K562 (cell line): ENCODE measurements around the gene DIPK1B. TPM values are rescaled to one million over a fixed set of nuclear protein-coding genes. Genes with fewer than 3 reads are reported as not detected.

Experiments
- BRCA1 ChIP-seq, 2 experiments: fragments of 450-650 bp in 1 of 2; sonication (generic) in 1 of 2; formaldehyde crosslinking in 1 of 2; IDR thresholded peaks; 2 replicates each; pipeline versions ENCODE4 v1.5.0 to v1.6.1; 2017 to 2020; ENCODE audit warnings: mild to moderate bottlenecking in 1 of 2, missing genetic modification reagents in 1 of 2
- ETV1 ChIP-seq: fragments of 450-650 bp; conservative IDR thresholded peaks from 2 replicates; pipeline ENCODE4 v1.6.1; 2016; ENCODE audit warnings: missing genetic modification characterization, control low read depth, low read depth, missing compliant biosample characterization
- HES1 ChIP-seq: fragments of 450-650 bp; IDR thresholded peaks from 2 replicates; pipeline ENCODE4 v1.6.1; 2016; ENCODE audit warnings: low read depth, mild to moderate bottlenecking, moderate library complexity
- ILK ChIP-seq: fragments of 450-650 bp; IDR thresholded peaks from 2 replicates; pipeline ENCODE4 v1.6.1; 2016; ENCODE audit warnings: missing genetic modification characterization, low read depth, mild to moderate bottlenecking, missing compliant biosample characterization, moderate library complexity, borderline replicate concordance
- LARP7 ChIP-seq: fragments of 450-650 bp; IDR thresholded peaks from 2 replicates; pipeline ENCODE4 v1.6.1; 2016
- RBBP5 ChIP-seq: fragments of 200-600 bp; sonication (generic); IDR thresholded peaks from 2 replicates; pipeline ENCODE4 v1.6.1; 2012; ENCODE audit warnings: borderline replicate concordance, mild to moderate bottlenecking, low read length, control low read depth, inconsistent platforms; ENCODE audit not compliant: insufficient read depth, poor library complexity, severe bottlenecking
- TAF1 ChIP-seq: IDR thresholded peaks from 2 replicates; pipeline ENCODE4 v1.6.1; 2011; ENCODE audit warnings: mild to moderate bottlenecking, low read length, moderate library complexity; ENCODE audit not compliant: insufficient read depth, control insufficient read depth, severe bottlenecking; ENCODE audit errors: extremely low read depth
- U2AF2 ChIP-seq: fragments of 200-400 bp; formaldehyde crosslinking; optimal IDR thresholded peaks from 2 replicates; pipeline ENCODE3; 2017; ENCODE audit warnings: low read depth, mild to moderate bottlenecking, low read length
- ZBED1 ChIP-seq: IDR thresholded peaks from 2 replicates; pipeline ENCODE4 v1.6.1; 2014
- ZBTB1 ChIP-seq: sonication (generic); formaldehyde crosslinking; IDR thresholded peaks from 2 replicates; pipeline ENCODE4 v1.8.1; 2023; ENCODE audit warnings: missing genetic modification reagents, low read depth, mild to moderate bottlenecking, borderline replicate concordance
- ZNF124 ChIP-seq: sonication (generic); formaldehyde crosslinking; IDR thresholded peaks from 2 replicates; pipeline ENCODE4 v1.8.1; 2022; ENCODE audit warnings: missing genetic modification reagents
- ZNF165 ChIP-seq: fragments of 250-450 bp; sonication (Bioruptor Pico); IDR thresholded peaks from 2 replicates; pipeline ENCODE4 v1.4.0; 2020; ENCODE audit warnings: borderline replicate concordance
- polyA plus RNA-seq, 8 experiments: library from polyadenylated mRNA; depleted of rRNA in 4 of 8; stranded (reverse) in 5 of 8; unstranded in 3 of 8; fragments of >200 nt; fragmentation: Nextera tagmentation in 2 of 8; fragmentation: Illumina TruSeq in 1 of 8; extraction: Ambion mirVana in 2 of 8; extraction: Trizol in 1 of 8; gene quantifications; 2 replicates each; pipeline versions ENCODE4 v1.2.1 to v1.2.3, GENCODE V29; 2011 to 2014; ENCODE audit warnings: inconsistent platforms in 1 of 8, missing spikeins in 1 of 8
- total RNA-seq, 7 experiments: library from RNA; depleted of rRNA in 6 of 7; stranded (reverse); fragments of >200 nt in 6 of 7; fragmentation: Illumina TruSeq in 2 of 7; extraction: Trizol in 2 of 7; gene quantifications; 2 replicates each; pipeline versions ENCODE4 v1.2.1 to v1.2.3, GENCODE V29; 2011 to 2021; ENCODE audit warnings: low replicate concordance in 1 of 7
- TF ChIP-seq, protein P1 (sequence below): fragments of 150-350 bp; IDR thresholded peaks from 2 replicates; pipeline ENCODE4 v1.6.1; 2014; ENCODE audit warnings: low read depth, mild to moderate bottlenecking, low read length, borderline replicate concordance
- TF ChIP-seq, protein P2 (sequence below), 3 experiments: IDR thresholded peaks in 2 of 3; conservative IDR thresholded peaks in 1 of 3; 2 replicates each; pipeline ENCODE4 v1.5.1; 2011 to 2012; ENCODE audit warnings: low read length in 3 of 3, mild to moderate bottlenecking in 3 of 3, control low read depth in 2 of 3, improper control_type of control experiment in 1 of 3, inconsistent platforms in 1 of 3, low read depth in 1 of 3, mixed read lengths in 1 of 3, moderate library complexity in 1 of 3; ENCODE audit not compliant: insufficient read depth in 2 of 3
- TF ChIP-seq, protein P3 (sequence below): sonication (generic); formaldehyde crosslinking; IDR thresholded peaks from 2 replicates; pipeline ENCODE4 v1.8.0; 2022; ENCODE audit warnings: mild to moderate bottlenecking, missing genetic modification reagents

The DIPK1B gene
- total and polyA plus RNA-seq, 9 of the 15 experiments (the other 6 are each of a cell fraction or from before 2014, with no cell fraction given) = 0.08 to 22.3 (median 5.9) TPM

- TF ChIP-seq, protein P1, sequence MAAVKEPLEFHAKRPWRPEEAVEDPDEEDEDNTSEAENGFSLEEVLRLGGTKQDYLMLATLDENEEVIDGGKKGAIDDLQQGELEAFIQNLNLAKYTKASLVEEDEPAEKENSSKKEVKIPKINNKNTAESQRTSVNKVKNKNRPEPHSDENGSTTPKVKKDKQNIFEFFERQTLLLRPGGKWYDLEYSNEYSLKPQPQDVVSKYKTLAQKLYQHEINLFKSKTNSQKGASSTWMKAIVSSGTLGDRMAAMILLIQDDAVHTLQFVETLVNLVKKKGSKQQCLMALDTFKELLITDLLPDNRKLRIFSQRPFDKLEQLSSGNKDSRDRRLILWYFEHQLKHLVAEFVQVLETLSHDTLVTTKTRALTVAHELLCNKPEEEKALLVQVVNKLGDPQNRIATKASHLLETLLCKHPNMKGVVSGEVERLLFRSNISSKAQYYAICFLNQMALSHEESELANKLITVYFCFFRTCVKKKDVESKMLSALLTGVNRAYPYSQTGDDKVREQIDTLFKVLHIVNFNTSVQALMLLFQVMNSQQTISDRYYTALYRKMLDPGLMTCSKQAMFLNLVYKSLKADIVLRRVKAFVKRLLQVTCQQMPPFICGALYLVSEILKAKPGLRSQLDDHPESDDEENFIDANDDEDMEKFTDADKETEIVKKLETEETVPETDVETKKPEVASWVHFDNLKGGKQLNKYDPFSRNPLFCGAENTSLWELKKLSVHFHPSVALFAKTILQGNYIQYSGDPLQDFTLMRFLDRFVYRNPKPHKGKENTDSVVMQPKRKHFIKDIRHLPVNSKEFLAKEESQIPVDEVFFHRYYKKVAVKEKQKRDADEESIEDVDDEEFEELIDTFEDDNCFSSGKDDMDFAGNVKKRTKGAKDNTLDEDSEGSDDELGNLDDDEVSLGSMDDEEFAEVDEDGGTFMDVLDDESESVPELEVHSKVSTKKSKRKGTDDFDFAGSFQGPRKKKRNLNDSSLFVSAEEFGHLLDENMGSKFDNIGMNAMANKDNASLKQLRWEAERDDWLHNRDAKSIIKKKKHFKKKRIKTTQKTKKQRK = no peak
- TF ChIP-seq, protein P2, sequence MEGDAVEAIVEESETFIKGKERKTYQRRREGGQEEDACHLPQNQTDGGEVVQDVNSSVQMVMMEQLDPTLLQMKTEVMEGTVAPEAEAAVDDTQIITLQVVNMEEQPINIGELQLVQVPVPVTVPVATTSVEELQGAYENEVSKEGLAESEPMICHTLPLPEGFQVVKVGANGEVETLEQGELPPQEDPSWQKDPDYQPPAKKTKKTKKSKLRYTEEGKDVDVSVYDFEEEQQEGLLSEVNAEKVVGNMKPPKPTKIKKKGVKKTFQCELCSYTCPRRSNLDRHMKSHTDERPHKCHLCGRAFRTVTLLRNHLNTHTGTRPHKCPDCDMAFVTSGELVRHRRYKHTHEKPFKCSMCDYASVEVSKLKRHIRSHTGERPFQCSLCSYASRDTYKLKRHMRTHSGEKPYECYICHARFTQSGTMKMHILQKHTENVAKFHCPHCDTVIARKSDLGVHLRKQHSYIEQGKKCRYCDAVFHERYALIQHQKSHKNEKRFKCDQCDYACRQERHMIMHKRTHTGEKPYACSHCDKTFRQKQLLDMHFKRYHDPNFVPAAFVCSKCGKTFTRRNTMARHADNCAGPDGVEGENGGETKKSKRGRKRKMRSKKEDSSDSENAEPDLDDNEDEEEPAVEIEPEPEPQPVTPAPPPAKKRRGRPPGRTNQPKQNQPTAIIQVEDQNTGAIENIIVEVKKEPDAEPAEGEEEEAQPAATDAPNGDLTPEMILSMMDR (IDR thresholded peaks at IDR 0.05 in 2 of 3, conservative IDR thresholded peaks at IDR 0.05 in 1 of 3; ENCODE audit: insufficient read depth in 2 of 3, low read depth in 1 of 3, low read length in 3 of 3) = peak; percentile 76 to 98 (median 96)
- TF ChIP-seq LARP7 = no peak
- TF ChIP-seq ZNF165 (CRISPR knock-in tag) = no peak
- TF ChIP-seq ZNF124 = no peak
- no peak for TF ChIP-seq ETV1 (tag)
- no peak for TF ChIP-seq BRCA1 (IDR thresholded peaks at IDR 0.05)
- TF ChIP-seq BRCA1 (CRISPR knock-in tag; IDR thresholded peaks at IDR 0.05) = no peak
- no peak for TF ChIP-seq ZBTB1 (CRISPR knock-in tag)
- TF ChIP-seq TAF1 = no peak
- no peak for TF ChIP-seq HES1
- TF ChIP-seq ZBED1 = no peak
- no peak for TF ChIP-seq U2AF2
- TF ChIP-seq RBBP5 = no peak
- TF ChIP-seq ILK (tag) = no peak
- TF ChIP-seq, protein P3, sequence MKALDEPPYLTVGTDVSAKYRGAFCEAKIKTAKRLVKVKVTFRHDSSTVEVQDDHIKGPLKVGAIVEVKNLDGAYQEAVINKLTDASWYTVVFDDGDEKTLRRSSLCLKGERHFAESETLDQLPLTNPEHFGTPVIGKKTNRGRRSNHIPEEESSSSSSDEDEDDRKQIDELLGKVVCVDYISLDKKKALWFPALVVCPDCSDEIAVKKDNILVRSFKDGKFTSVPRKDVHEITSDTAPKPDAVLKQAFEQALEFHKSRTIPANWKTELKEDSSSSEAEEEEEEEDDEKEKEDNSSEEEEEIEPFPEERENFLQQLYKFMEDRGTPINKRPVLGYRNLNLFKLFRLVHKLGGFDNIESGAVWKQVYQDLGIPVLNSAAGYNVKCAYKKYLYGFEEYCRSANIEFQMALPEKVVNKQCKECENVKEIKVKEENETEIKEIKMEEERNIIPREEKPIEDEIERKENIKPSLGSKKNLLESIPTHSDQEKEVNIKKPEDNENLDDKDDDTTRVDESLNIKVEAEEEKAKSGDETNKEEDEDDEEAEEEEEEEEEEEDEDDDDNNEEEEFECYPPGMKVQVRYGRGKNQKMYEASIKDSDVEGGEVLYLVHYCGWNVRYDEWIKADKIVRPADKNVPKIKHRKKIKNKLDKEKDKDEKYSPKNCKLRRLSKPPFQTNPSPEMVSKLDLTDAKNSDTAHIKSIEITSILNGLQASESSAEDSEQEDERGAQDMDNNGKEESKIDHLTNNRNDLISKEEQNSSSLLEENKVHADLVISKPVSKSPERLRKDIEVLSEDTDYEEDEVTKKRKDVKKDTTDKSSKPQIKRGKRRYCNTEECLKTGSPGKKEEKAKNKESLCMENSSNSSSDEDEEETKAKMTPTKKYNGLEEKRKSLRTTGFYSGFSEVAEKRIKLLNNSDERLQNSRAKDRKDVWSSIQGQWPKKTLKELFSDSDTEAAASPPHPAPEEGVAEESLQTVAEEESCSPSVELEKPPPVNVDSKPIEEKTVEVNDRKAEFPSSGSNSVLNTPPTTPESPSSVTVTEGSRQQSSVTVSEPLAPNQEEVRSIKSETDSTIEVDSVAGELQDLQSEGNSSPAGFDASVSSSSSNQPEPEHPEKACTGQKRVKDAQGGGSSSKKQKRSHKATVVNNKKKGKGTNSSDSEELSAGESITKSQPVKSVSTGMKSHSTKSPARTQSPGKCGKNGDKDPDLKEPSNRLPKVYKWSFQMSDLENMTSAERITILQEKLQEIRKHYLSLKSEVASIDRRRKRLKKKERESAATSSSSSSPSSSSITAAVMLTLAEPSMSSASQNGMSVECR = 0 out of 2 replicates have a peak, but pooled peaks have one; percentile 44
These were observed 14.3 kb downstream of the DIPK1B start (continued) for GRCh38 chr9:136726631-136727191.
